HepG2 (cell line): ENCODE results near the gene TMEM174. TPM values are rescaled to one million over a fixed set of nuclear protein-coding genes. Genes with fewer than 3 reads are reported as not detected.
A peak's percentile ranks its signal among the peaks of the same experiment; 100 is the strongest.

ENCODE experiments used
- AKNA ChIP-seq: sonication (generic); formaldehyde crosslinking; IDR thresholded peaks from 2 replicates; pipeline ENCODE4 v1.4.0; 2020; ENCODE audit warnings: missing genetic modification reagents, borderline replicate concordance
- FOXK2 ChIP-seq: fragments of 450-650 bp; IDR thresholded peaks from 2 replicates; pipeline ENCODE4 v1.6.1; 2016
- GMEB2 ChIP-seq: IDR thresholded peaks from 2 replicates; pipeline ENCODE4 v1.6.1; 2016; ENCODE audit warnings: missing biosample characterization, missing genetic modification reagents, low read depth
- MLXIP ChIP-seq: sonication (generic); formaldehyde crosslinking; IDR thresholded peaks from 2 replicates; pipeline ENCODE4 v1.9.0; 2021; ENCODE audit warnings: missing genetic modification reagents, borderline replicate concordance
- MTF1 ChIP-seq: sonication (generic); formaldehyde crosslinking; IDR thresholded peaks from 2 replicates; pipeline ENCODE4 v1.5.0; 2020; ENCODE audit warnings: missing genetic modification reagents
- MXD3 ChIP-seq: IDR thresholded peaks from 2 replicates; pipeline ENCODE4 v1.6.1; 2016; ENCODE audit warnings: mild to moderate bottlenecking, missing biosample characterization, missing genetic modification reagents
- RBFOX2 ChIP-seq: fragments of 200-400 bp; formaldehyde crosslinking; IDR thresholded peaks from 2 replicates; pipeline ENCODE4 v1.6.1; 2017; ENCODE audit warnings: low read depth, mild to moderate bottlenecking, low read length
- TFDP2 ChIP-seq: sonication (generic); formaldehyde crosslinking; IDR thresholded peaks from 2 replicates; pipeline ENCODE4 v1.4.0; 2020; ENCODE audit warnings: missing genetic modification reagents
- ZBTB14 ChIP-seq: sonication (generic); formaldehyde crosslinking; IDR thresholded peaks from 2 replicates; pipeline ENCODE4 v1.4.0; 2020; ENCODE audit warnings: missing genetic modification reagents
- ZBTB8A ChIP-seq: sonication (generic); formaldehyde crosslinking; IDR thresholded peaks from 2 replicates; pipeline ENCODE4 v1.4.0; 2020; ENCODE audit warnings: mild to moderate bottlenecking, low read depth, missing genetic modification reagents, borderline replicate concordance
- ZNF597 ChIP-seq: sonication (generic); formaldehyde crosslinking; IDR thresholded peaks from 2 replicates; pipeline ENCODE4 v1.5.0; 2020; ENCODE audit warnings: missing genetic modification reagents
- ZNF784 ChIP-seq: sonication (generic); formaldehyde crosslinking; IDR thresholded peaks from 2 replicates; pipeline ENCODE4 v1.5.1; 2020; ENCODE audit warnings: missing genetic modification reagents, mild to moderate bottlenecking, borderline replicate concordance
- polyA plus RNA-seq, 8 experiments: library from polyadenylated mRNA; depleted of rRNA in 3 of 8; stranded (reverse) in 7 of 8; unstranded in 1 of 8; fragments of >200 nt; fragmentation: Illumina TruSeq in 4 of 8; extraction: Trizol in 4 of 8; gene quantifications; 2 replicates each; pipeline versions ENCODE4 v1.2.1 to v1.2.3, GENCODE V29; 2011 to 2016; ENCODE audit warnings: low read depth in 4 of 8, missing spikeins in 1 of 8, mixed read lengths in 1 of 8; ENCODE audit not compliant: insufficient read depth in 1 of 8
- total RNA-seq, 5 experiments: library from RNA; depleted of rRNA; stranded (reverse); fragments of >200 nt; fragmentation: Illumina TruSeq; extraction: Trizol; gene quantifications; 2 replicates each; pipeline ENCODE4 v1.2.3, GENCODE V29; 2016; ENCODE audit warnings: low read depth in 1 of 5

TMEM174 gene
- total and polyA plus RNA-seq, 2 of the 13 experiments (the other 11 are each of a cell fraction or from before 2014, with no cell fraction given): not detected

GRCh38 chr5:73215891-73216610 is 43.1 kb downstream of the TMEM174 start (continued):
- no peak for TF ChIP-seq GMEB2 (CRISPR knock-in tag)
- TF ChIP-seq MTF1 (CRISPR knock-in tag): no peak
- no peak for TF ChIP-seq FOXK2
- peak; percentile 90 for TF ChIP-seq MXD3 (CRISPR knock-in tag)
- TF ChIP-seq ZBTB8A: no peak
- TF ChIP-seq ZNF597 (CRISPR knock-in tag): no peak
- peak; percentile 86; the same call in 1 of the 2 replicates for TF ChIP-seq ZNF784 (CRISPR knock-in tag)
- TF ChIP-seq TFDP2: peak; percentile 96
- no peak for TF ChIP-seq RBFOX2
- no peak for TF ChIP-seq AKNA (CRISPR knock-in tag)
- peak; percentile 44; the same call in 1 of the 2 replicates for TF ChIP-seq ZBTB14 (CRISPR knock-in tag)
- TF ChIP-seq MLXIP (CRISPR knock-in tag): no peak
